Fibroblast of mammary gland (primary cell): ENCODE measurements around the gene CLMN.

Experiments
- DNase-seq: peaks from one replicate; pipeline ENCODE4 v3.0.0-alpha.2; 2010; ENCODE audit warnings: low read depth
- H3K4me3 ChIP-seq: 2 replicates; pipeline ENCODE4 v1.5.1; 2011; ENCODE audit warnings: low read depth, mild to moderate bottlenecking, low read length, moderate library complexity; ENCODE audit not compliant: control insufficient read depth
- CTCF ChIP-seq: conservative IDR thresholded peaks from 2 replicates; pipeline ENCODE4 v1.5.1; 2011; ENCODE audit warnings: low read depth, low read length, inconsistent platforms; ENCODE audit not compliant: control insufficient read depth, insufficient read depth

Gene CLMN

GRCh38 chr14:95136631-95137030 lies 183.1 kb downstream of the CLMN start:
- DNase-seq = peak; percentile 63
- no peak for TF ChIP-seq CTCF

DNA sequence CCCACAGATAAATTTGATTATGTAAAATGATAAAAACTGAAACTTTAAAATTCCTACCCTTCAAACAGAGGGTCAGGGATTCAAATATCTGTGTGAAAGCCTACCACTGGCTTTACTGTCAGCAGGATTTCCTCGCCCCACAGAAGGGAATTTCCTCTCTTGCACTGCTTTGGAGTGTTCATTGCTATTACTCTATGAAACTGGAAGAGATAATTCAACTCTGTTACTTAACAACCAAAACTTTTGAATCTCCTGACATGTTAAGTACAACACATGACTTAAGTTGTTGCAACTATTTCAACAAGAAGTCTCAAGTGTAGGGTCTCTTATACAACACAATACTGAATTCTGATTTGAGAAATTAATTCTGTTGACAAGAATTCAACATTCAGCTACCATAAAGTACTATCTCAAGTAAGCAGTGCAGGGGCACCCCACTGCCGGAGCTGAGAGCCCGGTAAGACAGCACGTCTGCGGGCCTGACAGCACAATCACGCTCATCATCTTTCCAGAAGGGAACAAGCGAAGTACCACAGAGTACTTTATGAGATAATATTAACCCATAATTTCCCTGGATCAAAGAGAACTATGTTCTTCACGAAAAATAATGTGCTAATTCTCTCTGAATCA lies 185.3 kb downstream of the CLMN start:
- no peak overlapping the region for H3K4me3 ChIP-seq
- no peak for DNase-seq
- TF ChIP-seq CTCF = no peak

More at GRCh38 chr14:95136631-95137030, 183.1 kb downstream of the CLMN start:
- no peak overlapping the region for H3K4me3 ChIP-seq

GRCh38 chr14:95133282-95133681 lies 186.4 kb downstream of the CLMN start:
- no peak for TF ChIP-seq CTCF
- no peak for DNase-seq
- no peak overlapping the region for H3K4me3 ChIP-seq

GRCh38 chr14:95132760-95133159 lies 186.9 kb downstream of the CLMN start:
- DNase-seq = no peak
- TF ChIP-seq CTCF = no peak
- no peak overlapping the region for H3K4me3 ChIP-seq
